B cell (primary cell): ENCODE results near the gene CLK1.

ENCODE experiments used
- EZH2 ChIP-seq: IDR thresholded peaks from 2 replicates; pipeline ENCODE4 v1.6.1; 2012; ENCODE audit warnings: borderline replicate concordance, low read depth, mild to moderate bottlenecking, moderate library complexity, low read length; ENCODE audit not compliant: insufficient read depth, poor library complexity, severe bottlenecking
- TF ChIP-seq, protein P1 (sequence below): fragments of 200-600 bp; IDR thresholded peaks from one replicate; pipeline ENCODE4 v1.8.0; 2022; ENCODE audit warnings: antibody characterized with exemption, mild to moderate bottlenecking

DNA sequence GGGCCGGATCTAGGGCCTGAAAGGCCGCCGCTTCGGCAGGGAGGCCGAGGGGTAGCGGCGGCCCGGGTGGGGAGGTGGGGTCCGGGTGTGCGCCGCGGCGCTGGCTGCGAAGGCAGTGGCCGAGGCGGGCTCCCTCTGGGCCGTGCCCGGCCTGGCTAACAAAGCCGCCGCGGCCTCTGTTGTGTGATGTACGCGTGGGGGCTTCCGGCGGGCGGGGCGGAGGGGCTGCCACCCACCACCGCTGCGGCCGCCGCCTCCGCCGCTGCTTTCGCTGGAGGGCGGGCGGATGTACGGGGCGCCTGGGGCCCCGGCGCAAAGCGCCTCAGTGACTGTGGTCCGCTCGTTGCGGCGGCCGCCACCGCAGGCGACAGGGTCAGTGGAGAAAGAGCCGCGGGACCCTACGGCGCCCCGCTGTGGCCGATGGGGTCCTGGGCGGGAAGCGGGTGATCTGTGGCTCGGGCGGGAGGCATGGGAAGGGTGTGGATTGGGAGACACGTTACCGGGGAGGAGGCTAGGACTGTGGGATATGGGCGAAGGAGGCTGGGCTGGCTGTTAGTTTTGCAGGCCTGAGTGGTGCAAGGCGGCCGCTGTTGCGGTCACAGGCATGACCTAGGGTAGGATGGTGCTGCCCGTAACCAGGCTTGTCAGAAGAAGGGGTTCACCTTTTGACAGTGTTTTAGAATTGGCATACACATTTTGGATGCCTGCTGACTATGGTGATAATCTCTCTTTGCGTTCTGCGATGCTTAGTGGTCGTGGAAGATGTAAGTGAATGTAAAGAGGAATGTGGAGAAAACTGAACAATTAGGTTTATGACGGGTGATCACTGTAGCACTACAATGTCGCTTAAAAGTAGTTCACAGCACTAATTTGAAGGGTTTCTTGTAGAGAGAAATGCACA lies 52.1 kb downstream of the CLK1 start:
- TF ChIP-seq, protein P1, sequence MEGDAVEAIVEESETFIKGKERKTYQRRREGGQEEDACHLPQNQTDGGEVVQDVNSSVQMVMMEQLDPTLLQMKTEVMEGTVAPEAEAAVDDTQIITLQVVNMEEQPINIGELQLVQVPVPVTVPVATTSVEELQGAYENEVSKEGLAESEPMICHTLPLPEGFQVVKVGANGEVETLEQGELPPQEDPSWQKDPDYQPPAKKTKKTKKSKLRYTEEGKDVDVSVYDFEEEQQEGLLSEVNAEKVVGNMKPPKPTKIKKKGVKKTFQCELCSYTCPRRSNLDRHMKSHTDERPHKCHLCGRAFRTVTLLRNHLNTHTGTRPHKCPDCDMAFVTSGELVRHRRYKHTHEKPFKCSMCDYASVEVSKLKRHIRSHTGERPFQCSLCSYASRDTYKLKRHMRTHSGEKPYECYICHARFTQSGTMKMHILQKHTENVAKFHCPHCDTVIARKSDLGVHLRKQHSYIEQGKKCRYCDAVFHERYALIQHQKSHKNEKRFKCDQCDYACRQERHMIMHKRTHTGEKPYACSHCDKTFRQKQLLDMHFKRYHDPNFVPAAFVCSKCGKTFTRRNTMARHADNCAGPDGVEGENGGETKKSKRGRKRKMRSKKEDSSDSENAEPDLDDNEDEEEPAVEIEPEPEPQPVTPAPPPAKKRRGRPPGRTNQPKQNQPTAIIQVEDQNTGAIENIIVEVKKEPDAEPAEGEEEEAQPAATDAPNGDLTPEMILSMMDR: peak; percentile 54
- no peak for TF ChIP-seq EZH2
